ENCODE measurements around the gene LMBR1. TPM values are rescaled to one million over a fixed set of nuclear protein-coding genes. Genes with fewer than 3 reads are reported as not detected.
"Not testable (repeated sequence)": the region's sequence is repeated elsewhere in the genome, so short reads cannot be mapped to it uniquely, and the experiment has no call there.

The LMBR1 gene
- total RNA-seq, 1 experiment from 2014 or later = 91.1 TPM

DNA sequence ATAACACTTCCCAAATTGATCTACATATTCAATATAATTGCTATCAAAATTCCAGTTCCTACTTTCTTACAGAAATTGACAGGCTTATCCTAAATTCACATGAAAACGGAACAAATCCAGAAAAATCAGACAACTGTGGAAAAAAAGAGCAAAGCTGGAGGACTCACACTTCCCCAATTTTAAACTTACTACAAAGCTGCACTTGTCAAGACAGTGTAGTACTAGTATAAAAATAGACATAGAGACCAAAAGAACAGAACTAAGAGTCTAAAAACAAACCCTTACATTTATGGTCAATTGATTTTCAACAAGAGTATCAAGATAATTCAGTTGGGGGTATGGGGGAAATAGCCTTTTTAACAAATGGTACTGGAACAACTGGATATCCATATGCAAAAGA lies 27.5 kb downstream of the LMBR1 start:
- no peak overlapping the region for H3K27ac Mint-ChIP-seq (ENCODE audit: unreplicated experiment)
- CTCF ChIA-PET = no interaction called here
- intact Hi-C loops (cut with micrococcal nuclease; ENCODE audit: unreplicated experiment) = no loop called here
- no peak overlapping the region for H3K4me3 Mint-ChIP-seq (ENCODE audit: low read depth, unreplicated experiment)
- no peaks in the 10 kb centered on the region for H3K4me1 Mint-ChIP-seq (ENCODE audit: low read depth, unreplicated experiment)
- TF ChIP-seq, protein P1, sequence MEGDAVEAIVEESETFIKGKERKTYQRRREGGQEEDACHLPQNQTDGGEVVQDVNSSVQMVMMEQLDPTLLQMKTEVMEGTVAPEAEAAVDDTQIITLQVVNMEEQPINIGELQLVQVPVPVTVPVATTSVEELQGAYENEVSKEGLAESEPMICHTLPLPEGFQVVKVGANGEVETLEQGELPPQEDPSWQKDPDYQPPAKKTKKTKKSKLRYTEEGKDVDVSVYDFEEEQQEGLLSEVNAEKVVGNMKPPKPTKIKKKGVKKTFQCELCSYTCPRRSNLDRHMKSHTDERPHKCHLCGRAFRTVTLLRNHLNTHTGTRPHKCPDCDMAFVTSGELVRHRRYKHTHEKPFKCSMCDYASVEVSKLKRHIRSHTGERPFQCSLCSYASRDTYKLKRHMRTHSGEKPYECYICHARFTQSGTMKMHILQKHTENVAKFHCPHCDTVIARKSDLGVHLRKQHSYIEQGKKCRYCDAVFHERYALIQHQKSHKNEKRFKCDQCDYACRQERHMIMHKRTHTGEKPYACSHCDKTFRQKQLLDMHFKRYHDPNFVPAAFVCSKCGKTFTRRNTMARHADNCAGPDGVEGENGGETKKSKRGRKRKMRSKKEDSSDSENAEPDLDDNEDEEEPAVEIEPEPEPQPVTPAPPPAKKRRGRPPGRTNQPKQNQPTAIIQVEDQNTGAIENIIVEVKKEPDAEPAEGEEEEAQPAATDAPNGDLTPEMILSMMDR (IDR thresholded peaks at IDR 0.05; ENCODE audit: unreplicated experiment) = no peak
- H3K27me3 Mint-ChIP-seq (ENCODE audit: unreplicated experiment) = no peaks in the 10 kb centered on the region
- BruUV-seq (replicated peaks) = no TSS peak
- H3K36me3 Mint-ChIP-seq (ENCODE audit: insufficient read depth, unreplicated experiment) = peaks cover 16% of the 10 kb centered on the region
- DNase-seq = no peak
- H3K9me3 Mint-ChIP-seq (ENCODE audit: low read depth, unreplicated experiment) = peaks cover 7% of the 10 kb centered on the region

DNA sequence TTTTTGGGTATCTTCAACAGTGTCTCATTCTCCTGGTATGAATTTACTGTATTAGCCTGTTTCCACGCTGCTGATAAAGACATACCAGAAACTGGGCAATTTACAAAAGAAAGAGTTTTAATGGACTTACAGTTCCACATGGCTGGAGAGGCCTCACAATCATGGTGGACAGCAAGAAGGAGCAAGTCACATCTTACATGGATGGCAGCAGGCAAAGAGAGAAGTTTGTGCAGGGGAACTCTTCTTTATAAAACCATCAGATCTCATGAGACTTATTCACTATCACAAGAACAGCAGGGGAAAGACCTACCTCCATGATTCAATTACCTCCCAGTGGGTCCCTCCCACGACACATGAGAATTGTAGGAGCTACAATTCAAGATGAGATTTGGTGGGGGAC lies 31.0 kb downstream of the LMBR1 start:
- H3K27ac Mint-ChIP-seq (ENCODE audit: unreplicated experiment); H3K27me3 Mint-ChIP-seq (ENCODE audit: unreplicated experiment); H3K4me3 Mint-ChIP-seq (ENCODE audit: low read depth, unreplicated experiment); DNase-seq; intact Hi-C loops (cut with micrococcal nuclease; ENCODE audit: unreplicated experiment); BruUV-seq (replicated peaks); H3K4me1 Mint-ChIP-seq (ENCODE audit: low read depth, unreplicated experiment); H3K9me3 Mint-ChIP-seq (ENCODE audit: low read depth, unreplicated experiment); CTCF ChIA-PET: not testable (repeated sequence)
- H3K36me3 Mint-ChIP-seq (ENCODE audit: insufficient read depth, unreplicated experiment) = peaks cover 16% of the 10 kb centered on the region

DNA sequence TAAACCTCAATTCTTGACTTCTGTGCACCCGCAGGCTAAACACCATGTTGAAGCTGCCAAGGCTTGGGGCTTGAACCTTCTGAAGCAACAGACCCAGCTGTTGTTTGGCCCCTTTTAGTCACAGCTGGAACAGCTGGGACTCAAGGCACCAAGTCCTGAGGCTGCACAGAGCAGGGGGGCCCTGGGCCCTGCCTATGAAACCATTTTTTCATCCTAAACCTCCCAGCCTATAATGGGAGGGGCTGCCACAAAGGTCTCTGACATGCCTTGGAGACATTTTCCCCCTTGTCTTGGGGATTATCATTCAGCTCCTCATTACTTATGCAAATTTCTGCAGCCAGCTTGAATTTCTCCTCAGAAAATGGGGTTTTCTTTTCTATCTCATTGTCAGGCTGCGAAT lies 31.8 kb downstream of the LMBR1 start:
- H3K27ac Mint-ChIP-seq (ENCODE audit: unreplicated experiment) = no peak overlapping the region
- DNase-seq = no peak
- peaks cover 16% of the 10 kb centered on the region for H3K36me3 Mint-ChIP-seq (ENCODE audit: insufficient read depth, unreplicated experiment)
- intact Hi-C loops (cut with micrococcal nuclease; ENCODE audit: unreplicated experiment) = no loop called here
- H3K27me3 Mint-ChIP-seq (ENCODE audit: unreplicated experiment) = no peaks in the 10 kb centered on the region
- no peaks in the 10 kb centered on the region for H3K4me1 Mint-ChIP-seq (ENCODE audit: low read depth, unreplicated experiment)
- no TSS peak for BruUV-seq (replicated peaks)
- peaks cover 10% of the 10 kb centered on the region for H3K9me3 Mint-ChIP-seq (ENCODE audit: low read depth, unreplicated experiment)
- CTCF ChIA-PET = no interaction called here
- no peak overlapping the region for H3K4me3 Mint-ChIP-seq (ENCODE audit: low read depth, unreplicated experiment)
- TF ChIP-seq, protein P1 (IDR thresholded peaks at IDR 0.05; ENCODE audit: unreplicated experiment) = no peak

DNA sequence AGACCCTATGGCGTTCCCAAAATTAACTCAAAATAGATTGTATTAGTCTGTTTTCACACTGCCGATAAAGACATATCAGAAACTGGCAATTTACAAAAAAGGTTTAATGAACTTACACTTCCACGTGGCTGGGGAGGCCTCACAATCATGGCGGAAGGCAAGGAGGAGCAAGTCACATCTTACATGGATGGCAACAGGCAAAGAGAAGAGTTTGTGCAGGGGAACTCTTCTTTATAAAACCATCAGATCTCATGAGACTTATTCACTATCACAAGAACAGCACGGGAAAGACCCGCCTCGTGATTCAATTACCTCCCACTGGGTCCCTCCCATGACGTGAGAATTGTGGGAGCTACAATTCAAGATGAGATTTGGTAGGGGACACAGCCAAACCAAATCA lies 32.9 kb downstream of the LMBR1 start:
- CTCF ChIA-PET; H3K27me3 Mint-ChIP-seq (ENCODE audit: unreplicated experiment); BruUV-seq (replicated peaks); H3K27ac Mint-ChIP-seq (ENCODE audit: unreplicated experiment); intact Hi-C loops (cut with micrococcal nuclease; ENCODE audit: unreplicated experiment); H3K4me1 Mint-ChIP-seq (ENCODE audit: low read depth, unreplicated experiment); DNase-seq; H3K4me3 Mint-ChIP-seq (ENCODE audit: low read depth, unreplicated experiment): not testable (repeated sequence)
- Mint-ChIP-seq H3K36me3 (ENCODE audit: insufficient read depth, unreplicated experiment) (peaks cover 16% of the 10 kb centered on the region), H3K9me3 (ENCODE audit: low read depth, unreplicated experiment) (peaks cover 14% of the 10 kb centered on the region)

DNA sequence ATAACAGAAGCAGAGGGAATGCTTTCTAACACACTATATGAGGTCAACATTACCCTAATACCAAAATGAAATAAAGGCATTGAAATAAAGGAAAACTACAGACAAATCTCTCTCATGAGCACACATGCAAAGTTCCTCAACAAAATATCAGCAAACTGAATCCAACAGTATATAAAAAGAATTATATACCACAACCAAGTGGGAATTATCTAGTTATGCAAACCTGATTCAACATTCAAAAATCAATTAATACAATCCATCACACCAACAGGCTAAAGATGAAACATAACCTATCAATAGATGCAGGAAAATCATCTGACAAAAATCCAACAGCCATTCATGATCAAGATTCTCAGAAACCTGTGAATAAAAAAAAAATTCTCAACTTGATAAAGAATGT lies 34.5 kb downstream of the LMBR1 start:
- TF ChIP-seq, protein P1 (IDR thresholded peaks at IDR 0.05; ENCODE audit: unreplicated experiment) = no peak
- CTCF ChIA-PET = interaction anchor here (0.6 kb wide), 2 partner anchors 9 to 1183 kb away, joined by 3 read pairs; no protein-coding TSS in a partner anchor
- no peak overlapping the region for H3K27ac Mint-ChIP-seq (ENCODE audit: unreplicated experiment)
- no peaks in the 10 kb centered on the region for H3K27me3 Mint-ChIP-seq (ENCODE audit: unreplicated experiment)
- H3K4me3 Mint-ChIP-seq (ENCODE audit: low read depth, unreplicated experiment) = no peak overlapping the region
- H3K4me1 Mint-ChIP-seq (ENCODE audit: low read depth, unreplicated experiment) = no peaks in the 10 kb centered on the region
- intact Hi-C loops (cut with micrococcal nuclease; ENCODE audit: unreplicated experiment) = no loop called here
- BruUV-seq (replicated peaks) = no TSS peak
- H3K9me3 Mint-ChIP-seq (ENCODE audit: low read depth, unreplicated experiment) = peaks cover 22% of the 10 kb centered on the region
- no peak for DNase-seq
- peaks cover 16% of the 10 kb centered on the region for H3K36me3 Mint-ChIP-seq (ENCODE audit: insufficient read depth, unreplicated experiment)

Data from Calu3 (cell line).